NB4 (cell line): ENCODE data around the gene RTN4.

Source experiments
- DNase-seq: peaks from one replicate; pipeline ENCODE4 v3.0.0; 2010; ENCODE audit warnings: low read depth
- H3K4me3 ChIP-seq: one replicate; pipeline ENCODE4 v1.5.1; 2011; ENCODE audit warnings: mild to moderate bottlenecking, low read depth, low read length, moderate library complexity
- CTCF ChIP-seq: IDR thresholded peaks from one replicate; pipeline ENCODE4 v1.5.1; 2012; ENCODE audit warnings: low read depth, low read length
- MYC ChIP-seq: IDR thresholded peaks from 2 replicates; pipeline ENCODE4 v1.6.1; 2011; ENCODE audit warnings: low read depth, low read length
- POLR2A ChIP-seq: IDR thresholded peaks from 2 replicates; pipeline ENCODE4 v1.6.1; 2011; ENCODE audit warnings: mild to moderate bottlenecking; ENCODE audit not compliant: insufficient read length; ENCODE audit errors: extremely low read depth
- TF ChIP-seq, protein P1 (sequence below): IDR thresholded peaks from 2 replicates; pipeline ENCODE4 v1.6.1; 2011; ENCODE audit warnings: low read depth, low read length

Gene RTN4

GRCh38 chr2:54965425-54965824 lies 84.8 kb downstream of the RTN4 start:
- no peak for TF ChIP-seq POLR2A
- TF ChIP-seq, protein P1, sequence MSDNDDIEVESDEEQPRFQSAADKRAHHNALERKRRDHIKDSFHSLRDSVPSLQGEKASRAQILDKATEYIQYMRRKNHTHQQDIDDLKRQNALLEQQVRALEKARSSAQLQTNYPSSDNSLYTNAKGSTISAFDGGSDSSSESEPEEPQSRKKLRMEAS: no peak
- TF ChIP-seq CTCF: no peak
- TF ChIP-seq MYC: no peak
- no peak for DNase-seq

GRCh38 chr2:54964816-54965215 lies 85.4 kb downstream of the RTN4 start:
- TF ChIP-seq MYC: no peak
- TF ChIP-seq, protein P1: no peak
- no peak for TF ChIP-seq CTCF
- TF ChIP-seq POLR2A: no peak
- no peak for DNase-seq
- no peak overlapping the region for H3K4me3 ChIP-seq

More at GRCh38 chr2:54965425-54965824, 84.8 kb downstream of the RTN4 start:
- H3K4me3 ChIP-seq: no peak overlapping the region

GRCh38 chr2:54964271-54964670 lies 86.0 kb downstream of the RTN4 start:
- TF ChIP-seq, protein P1: no peak
- H3K4me3 ChIP-seq: no peak overlapping the region
- DNase-seq: no peak

DNA sequence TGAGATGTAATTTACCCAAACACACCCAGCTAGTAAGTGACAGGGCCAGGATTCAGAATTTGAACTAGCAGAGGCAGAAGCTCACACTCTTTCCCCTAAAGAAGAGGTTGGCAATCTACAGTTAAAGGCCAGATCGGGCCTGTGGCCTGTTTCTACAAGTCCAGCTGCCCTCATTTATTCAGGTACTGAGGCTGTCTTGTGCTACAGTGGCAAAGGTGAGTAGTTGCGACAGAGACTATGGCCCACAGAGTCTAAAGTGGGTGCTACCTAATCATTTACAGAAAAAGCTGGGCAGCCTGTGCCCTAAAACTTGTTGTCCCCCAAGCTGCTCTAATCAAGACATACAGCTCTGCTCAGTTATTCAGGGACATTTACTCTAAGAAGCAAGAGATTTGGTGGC lies 86.8 kb downstream of the RTN4 start:
- TF ChIP-seq MYC (no peak), POLR2A (no peak), CTCF (no peak)
- TF ChIP-seq, protein P1: no peak
- H3K4me3 ChIP-seq: no peak overlapping the region
- DNase-seq: no peak

- H3K4me3 ChIP-seq: no peak overlapping the region
These were observed 87.3 kb downstream of the RTN4 start for GRCh38 chr2:54962935-54963440.

More at GRCh38 chr2:54962935-54963440, 87.3 kb downstream of the RTN4 start:
- TF ChIP-seq CTCF: no peak
- TF ChIP-seq MYC: no peak
- no peak for TF ChIP-seq POLR2A
- TF ChIP-seq, protein P1: no peak
- no peak for DNase-seq
